ENCODE data around the gene TTC38.

The TTC38 gene

DNA sequence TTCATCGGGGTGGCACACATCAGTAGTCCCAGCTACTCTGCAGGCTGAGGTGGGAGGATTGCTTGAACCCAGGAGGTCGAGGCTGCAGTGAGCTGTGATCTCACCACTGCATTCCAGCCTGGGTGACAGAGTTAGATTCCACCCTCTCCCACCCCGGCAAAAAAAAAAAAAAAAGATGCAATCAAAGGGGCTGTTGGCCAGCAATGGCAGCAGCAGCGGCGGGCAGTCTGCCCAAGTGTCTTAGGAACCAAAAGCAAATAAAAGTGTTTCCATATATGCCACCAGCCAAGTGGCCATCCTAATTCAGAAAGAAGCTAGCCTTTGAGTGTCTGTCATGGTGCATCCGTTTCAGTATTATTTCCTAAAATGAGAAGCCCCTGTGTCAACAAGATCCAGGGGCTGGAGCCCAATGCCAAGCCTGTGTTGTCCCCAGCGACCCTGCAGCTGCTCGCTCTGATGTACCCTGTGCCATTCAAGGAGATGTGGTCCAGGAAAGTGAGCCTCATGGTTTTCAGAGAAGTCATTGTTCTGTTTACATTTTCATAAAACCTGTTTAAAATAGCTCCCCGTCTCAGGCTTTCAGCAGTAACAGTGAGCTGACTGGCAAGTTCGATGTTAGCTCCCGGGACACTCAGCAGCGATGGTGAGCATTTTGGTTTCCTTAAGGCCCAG is 30.2 kb upstream of the TTC38 start:
- no peaks in the 10 kb centered on the region for H3K9me3 ChIP-seq (replicated peaks; ENCODE audit: low read length)
- H3K4me2 ChIP-seq (ENCODE audit: low read length), result no peak overlapping the region
- H3K27me3 ChIP-seq (ENCODE audit: control insufficient read depth, insufficient read depth, low read length), result no peaks in the 10 kb centered on the region
- H3K36me3 ChIP-seq (ENCODE audit: insufficient read depth, low read length), result peaks cover 12% of the 10 kb centered on the region
- H3K9ac ChIP-seq (ENCODE audit: low read depth, low read length), result no peak overlapping the region
- no peak overlapping the region for H3K4me3 ChIP-seq (ENCODE audit: low read length)
- H3K4me1 ChIP-seq (ENCODE audit: control insufficient read depth, insufficient read depth, low read length), result peaks cover 11% of the 10 kb centered on the region

DNA sequence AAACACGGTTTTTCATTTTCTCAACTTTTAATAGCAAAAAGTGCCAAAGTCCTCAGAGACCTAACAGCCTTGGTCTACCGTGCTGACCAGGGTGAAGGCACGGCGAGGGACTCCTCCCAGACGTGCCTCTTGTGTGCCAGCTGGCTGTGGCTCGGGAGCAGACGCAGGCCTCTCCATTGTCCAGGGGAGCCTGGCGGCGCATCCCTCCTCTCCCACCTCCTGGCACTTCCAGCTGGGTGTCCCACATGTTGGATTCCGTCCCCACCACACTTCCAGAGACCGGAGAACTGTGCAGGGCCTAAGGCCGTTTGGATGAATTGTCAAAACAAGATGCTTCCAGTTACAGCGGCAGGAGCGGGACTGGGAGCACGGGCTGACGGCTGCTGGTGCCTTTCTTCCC is 29.3 kb upstream of the TTC38 start:
- Histone ChIP-seq H3K4me3 (ENCODE audit: low read length) (no peak overlapping the region), H3K9ac (ENCODE audit: low read depth, low read length) (no peak overlapping the region), H3K4me2 (ENCODE audit: low read length) (no peak overlapping the region), H3K27me3 (ENCODE audit: control insufficient read depth, insufficient read depth, low read length) (no peaks in the 10 kb centered on the region), H3K9me3 (replicated peaks; ENCODE audit: low read length) (no peaks in the 10 kb centered on the region), H3K36me3 (ENCODE audit: insufficient read depth, low read length) (peaks cover 12% of the 10 kb centered on the region), H3K4me1 (ENCODE audit: control insufficient read depth, insufficient read depth, low read length) (peaks cover 2% of the 10 kb centered on the region)

DNA sequence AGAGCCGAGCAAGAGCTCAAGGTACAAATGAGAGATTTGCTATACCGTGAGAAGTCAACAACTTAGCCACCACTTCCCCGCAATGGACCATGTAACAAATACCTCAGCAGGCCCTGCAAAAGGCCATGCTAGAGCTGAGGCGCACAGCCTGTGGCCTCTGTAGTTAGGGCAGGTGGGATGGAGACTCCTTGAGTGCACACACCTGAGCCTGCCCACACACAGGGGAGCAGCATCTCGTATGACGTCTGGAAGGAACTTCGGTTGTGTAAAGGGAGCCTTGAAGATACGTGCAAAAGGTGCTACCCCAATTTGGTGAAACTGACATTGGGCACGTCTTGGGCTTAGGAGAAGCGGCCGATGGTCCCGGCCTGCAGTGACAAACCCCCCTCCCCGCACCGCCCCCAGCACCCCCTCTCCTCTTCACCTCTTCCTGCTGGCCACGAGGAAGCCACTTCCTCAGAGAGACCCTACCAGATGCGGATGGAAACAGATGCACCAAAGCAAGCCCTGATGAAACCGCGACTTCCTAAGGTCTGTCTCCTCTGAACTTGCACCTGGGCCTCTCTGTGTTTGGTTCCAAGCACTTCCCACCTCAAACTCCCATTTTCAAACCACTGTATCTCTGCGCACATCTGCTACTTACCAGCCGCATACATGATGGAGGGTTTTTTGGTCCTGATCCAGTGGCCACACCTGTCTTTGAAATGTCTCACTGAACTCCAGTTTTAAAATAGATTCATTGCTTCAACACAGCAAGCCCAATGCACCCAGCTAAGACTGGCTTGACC is 28.4 kb upstream of the TTC38 start:
- peaks cover 13% of the 10 kb centered on the region for H3K36me3 ChIP-seq (ENCODE audit: insufficient read depth, low read length)

DNA sequence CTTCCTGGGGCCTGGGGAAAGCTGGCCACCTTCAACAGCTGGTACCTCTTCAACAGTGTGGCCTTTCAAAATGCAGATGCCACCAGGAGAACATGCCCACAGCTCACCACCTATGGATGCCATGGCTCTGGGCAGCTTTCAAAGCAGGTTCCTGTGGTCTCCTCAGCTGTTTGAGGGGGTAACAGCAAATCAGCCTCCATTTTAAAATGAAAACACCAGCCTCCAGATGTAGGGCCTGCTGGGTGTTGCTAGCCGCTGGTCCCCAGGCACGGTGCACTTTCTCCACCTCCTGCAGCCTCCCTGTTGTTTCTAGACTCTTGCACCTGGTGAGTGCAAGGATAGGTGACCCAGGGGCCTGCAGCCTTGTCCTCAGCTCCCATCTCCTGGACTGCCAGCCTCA is 27.7 kb upstream of the TTC38 start:
- Histone ChIP-seq H3K36me3 (ENCODE audit: insufficient read depth, low read length) (peaks cover 16% of the 10 kb centered on the region), H3K9me3 (replicated peaks; ENCODE audit: low read length) (no peaks in the 10 kb centered on the region), H3K4me3 (ENCODE audit: low read length) (no peak overlapping the region)

More for the DNA sequence above, 28.4 kb upstream of the TTC38 start:
- H3K4me3 ChIP-seq (ENCODE audit: low read length), result no peak overlapping the region
- H3K4me2 ChIP-seq (ENCODE audit: low read length), result no peak overlapping the region
- no peak overlapping the region for H3K9ac ChIP-seq (ENCODE audit: low read depth, low read length)
- no peaks in the 10 kb centered on the region for H3K9me3 ChIP-seq (replicated peaks; ENCODE audit: low read length)
- H3K4me1 ChIP-seq (ENCODE audit: control insufficient read depth, insufficient read depth, low read length), result no peaks in the 10 kb centered on the region
- no peaks in the 10 kb centered on the region for H3K27me3 ChIP-seq (ENCODE audit: control insufficient read depth, insufficient read depth, low read length)

DNA sequence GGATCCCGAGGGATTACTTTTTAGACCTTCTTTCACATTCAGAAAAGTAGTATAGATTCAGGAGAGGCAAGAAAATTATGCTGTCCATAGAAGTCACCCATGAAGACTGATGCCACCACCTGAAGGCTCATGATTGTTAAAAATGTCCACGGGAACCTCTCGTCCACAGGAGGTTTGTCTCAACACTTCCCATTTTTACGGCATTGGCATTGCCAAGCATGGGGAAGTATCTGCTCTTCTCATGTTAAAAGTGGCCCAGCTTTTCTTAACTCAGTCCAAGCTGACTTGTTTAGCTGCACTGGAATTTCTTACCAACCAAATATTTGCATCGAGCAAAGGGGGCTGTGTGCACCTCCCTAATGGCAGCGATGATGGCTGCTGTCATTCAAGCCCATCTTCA is 27.3 kb upstream of the TTC38 start:
- Histone ChIP-seq H3K36me3 (ENCODE audit: insufficient read depth, low read length) (peaks cover 11% of the 10 kb centered on the region), H3K4me3 (ENCODE audit: low read length) (no peak overlapping the region), H3K4me2 (ENCODE audit: low read length) (no peak overlapping the region), H3K9ac (ENCODE audit: low read depth, low read length) (no peak overlapping the region), H3K27me3 (ENCODE audit: control insufficient read depth, insufficient read depth, low read length) (no peaks in the 10 kb centered on the region), H3K4me1 (ENCODE audit: control insufficient read depth, insufficient read depth, low read length) (peaks cover 4% of the 10 kb centered on the region), H3K9me3 (replicated peaks; ENCODE audit: low read length) (no peaks in the 10 kb centered on the region)

More for the DNA sequence above, 27.7 kb upstream of the TTC38 start:
- Histone ChIP-seq H3K9ac (ENCODE audit: low read depth, low read length) (no peak overlapping the region), H3K4me2 (ENCODE audit: low read length) (no peak overlapping the region), H3K27me3 (ENCODE audit: control insufficient read depth, insufficient read depth, low read length) (no peaks in the 10 kb centered on the region), H3K4me1 (ENCODE audit: control insufficient read depth, insufficient read depth, low read length) (no peaks in the 10 kb centered on the region)

DNA sequence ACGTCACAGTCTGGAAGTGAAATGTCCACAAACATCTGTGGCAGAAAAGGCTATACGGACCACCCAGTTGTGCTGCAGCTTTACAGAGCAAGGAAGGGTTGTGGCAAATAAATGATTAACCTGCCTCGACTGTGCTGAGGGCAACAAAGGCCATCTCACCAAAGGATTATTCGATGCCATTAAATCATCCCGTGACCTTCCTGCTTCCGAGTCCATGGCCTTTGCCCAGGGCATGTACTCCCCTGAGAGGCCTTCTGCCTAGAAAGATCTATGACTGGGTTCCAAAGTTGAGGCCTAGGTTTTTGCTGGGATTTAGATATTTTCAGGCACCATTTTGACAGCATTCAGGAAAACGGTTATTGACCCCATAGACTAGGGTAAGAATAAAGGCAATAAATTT is 26.9 kb upstream of the TTC38 start:
- H3K4me2 ChIP-seq (ENCODE audit: low read length), result no peak overlapping the region
- H3K27me3 ChIP-seq (ENCODE audit: control insufficient read depth, insufficient read depth, low read length), result no peaks in the 10 kb centered on the region
- peaks cover 8% of the 10 kb centered on the region for H3K4me1 ChIP-seq (ENCODE audit: control insufficient read depth, insufficient read depth, low read length)
- H3K9ac ChIP-seq (ENCODE audit: low read depth, low read length), result no peak overlapping the region
- no peaks in the 10 kb centered on the region for H3K9me3 ChIP-seq (replicated peaks; ENCODE audit: low read length)
- peaks cover 11% of the 10 kb centered on the region for H3K36me3 ChIP-seq (ENCODE audit: insufficient read depth, low read length)
- no peak overlapping the region for H3K4me3 ChIP-seq (ENCODE audit: low read length)

DNA sequence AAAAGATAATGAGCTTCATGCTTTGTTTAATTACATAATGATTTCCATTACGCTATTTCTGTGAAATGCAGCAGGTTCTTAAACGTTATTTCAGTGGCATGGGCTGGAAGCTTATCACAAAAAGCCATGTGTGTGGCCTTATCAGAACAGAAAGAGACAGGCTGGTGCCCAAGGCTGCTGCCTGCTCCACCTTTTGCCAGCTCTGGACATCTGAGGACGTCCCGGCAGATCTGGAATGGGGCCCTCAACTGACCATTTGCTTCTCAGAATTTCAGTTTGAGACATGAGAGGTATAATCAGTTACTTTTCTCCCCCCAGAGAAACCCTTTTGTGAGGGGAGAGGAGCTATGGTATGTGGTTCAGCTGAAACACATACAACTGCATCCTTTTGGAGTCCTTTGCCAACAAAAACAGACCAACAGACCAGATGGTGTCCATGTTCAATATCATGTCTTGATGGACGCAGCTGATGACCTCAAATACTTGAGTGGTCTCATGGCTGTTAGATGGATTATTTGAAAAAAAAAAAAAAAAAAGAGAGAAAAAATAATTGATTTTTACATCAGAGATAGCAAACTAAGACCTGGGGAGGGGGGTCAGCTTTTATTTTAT is 26.3 kb upstream of the TTC38 start:
- peaks cover 9% of the 10 kb centered on the region for H3K4me1 ChIP-seq (ENCODE audit: control insufficient read depth, insufficient read depth, low read length)
- H3K9ac ChIP-seq (ENCODE audit: low read depth, low read length), result no peak overlapping the region
- no peak overlapping the region for H3K4me3 ChIP-seq (ENCODE audit: low read length)
- H3K27me3 ChIP-seq (ENCODE audit: control insufficient read depth, insufficient read depth, low read length), result no peaks in the 10 kb centered on the region
- peaks cover 13% of the 10 kb centered on the region for H3K36me3 ChIP-seq (ENCODE audit: insufficient read depth, low read length)
- H3K9me3 ChIP-seq (replicated peaks; ENCODE audit: low read length), result no peaks in the 10 kb centered on the region
- H3K4me2 ChIP-seq (ENCODE audit: low read length), result no peak overlapping the region

DNA sequence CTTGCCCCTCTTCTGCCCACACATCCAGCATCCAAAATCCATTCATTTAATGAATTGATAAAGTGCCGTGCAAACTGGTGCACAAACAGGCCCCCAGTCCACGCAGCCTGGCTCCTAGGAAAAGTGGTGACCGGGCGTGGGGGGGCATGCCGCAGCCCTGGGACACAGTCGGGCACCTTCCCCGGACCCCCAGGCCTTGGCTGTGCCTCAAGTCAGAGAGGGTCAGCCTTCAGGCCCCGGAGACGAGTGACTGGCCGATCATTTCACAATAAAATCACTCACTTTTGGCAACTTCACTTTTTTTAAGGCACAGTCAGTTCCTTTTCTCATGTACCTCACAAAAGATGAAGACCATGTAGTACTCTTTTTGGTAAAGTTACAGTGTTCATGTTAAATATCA is 25.7 kb upstream of the TTC38 start:
- H3K4me2 ChIP-seq (ENCODE audit: low read length), result no peak overlapping the region
- no peaks in the 10 kb centered on the region for H3K27me3 ChIP-seq (ENCODE audit: control insufficient read depth, insufficient read depth, low read length)
- no peaks in the 10 kb centered on the region for H3K9me3 ChIP-seq (replicated peaks; ENCODE audit: low read length)
- peaks cover 9% of the 10 kb centered on the region for H3K4me1 ChIP-seq (ENCODE audit: control insufficient read depth, insufficient read depth, low read length)
- H3K4me3 ChIP-seq (ENCODE audit: low read length), result no peak overlapping the region
- no peak overlapping the region for H3K9ac ChIP-seq (ENCODE audit: low read depth, low read length)
- H3K36me3 ChIP-seq (ENCODE audit: insufficient read depth, low read length), result peaks cover 16% of the 10 kb centered on the region

DNA sequence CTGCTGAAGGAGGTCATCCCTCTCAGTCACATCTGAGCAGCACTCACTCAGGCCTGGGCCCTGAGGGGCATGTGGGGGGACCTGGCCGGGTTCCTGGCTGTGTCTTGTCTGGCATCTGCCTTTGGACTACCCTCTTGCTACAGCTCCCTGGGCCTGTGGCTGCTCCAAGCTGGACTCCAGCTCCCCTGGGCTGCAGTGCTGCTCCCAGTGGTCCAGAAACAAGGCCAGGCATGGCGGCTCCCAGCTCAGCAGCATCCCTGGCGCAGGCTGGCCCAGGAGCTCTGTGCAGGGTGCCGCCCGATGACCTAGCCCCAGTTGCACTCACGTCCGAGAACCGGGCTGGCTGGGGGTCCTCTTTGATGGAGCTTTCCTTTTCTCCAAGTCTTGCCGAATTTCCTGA is 23.0 kb upstream of the TTC38 start:
- Histone ChIP-seq H3K9ac (ENCODE audit: low read depth, low read length) (no peak overlapping the region), H3K4me2 (ENCODE audit: low read length) (no peak overlapping the region), H3K4me1 (ENCODE audit: control insufficient read depth, insufficient read depth, low read length) (peaks cover 14% of the 10 kb centered on the region), H3K4me3 (ENCODE audit: low read length) (no peak overlapping the region), H3K9me3 (replicated peaks; ENCODE audit: low read length) (no peaks in the 10 kb centered on the region), H3K36me3 (ENCODE audit: insufficient read depth, low read length) (peaks cover 10% of the 10 kb centered on the region), H3K27me3 (ENCODE audit: control insufficient read depth, insufficient read depth, low read length) (no peaks in the 10 kb centered on the region)

DNA sequence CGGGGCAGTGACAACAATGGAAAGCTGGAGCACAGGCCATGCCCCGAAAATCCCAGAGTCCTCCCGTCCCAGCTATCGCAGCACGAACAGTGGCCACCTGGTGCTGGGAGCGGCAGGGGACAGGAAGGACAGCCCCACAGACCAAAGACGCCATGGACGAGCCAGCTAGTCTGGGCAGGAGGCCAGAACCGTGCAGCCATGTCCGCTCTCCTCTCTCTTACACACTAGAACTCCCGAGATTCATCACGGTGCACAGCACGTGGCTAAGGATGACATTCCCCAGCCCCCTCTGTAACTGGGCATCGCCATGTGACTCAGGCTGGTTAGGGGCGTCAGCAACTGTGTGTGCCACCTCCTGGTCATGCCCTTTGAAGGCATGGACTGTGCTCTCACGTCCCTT is 22.3 kb upstream of the TTC38 start:
- peaks cover 10% of the 10 kb centered on the region for H3K36me3 ChIP-seq (ENCODE audit: insufficient read depth, low read length)
- H3K9me3 ChIP-seq (replicated peaks; ENCODE audit: low read length), result no peaks in the 10 kb centered on the region
- H3K4me1 ChIP-seq (ENCODE audit: control insufficient read depth, insufficient read depth, low read length), result peaks cover 17% of the 10 kb centered on the region
- H3K4me3 ChIP-seq (ENCODE audit: low read length), result no peak overlapping the region
- H3K9ac ChIP-seq (ENCODE audit: low read depth, low read length), result no peak overlapping the region
- H3K27me3 ChIP-seq (ENCODE audit: control insufficient read depth, insufficient read depth, low read length), result no peaks in the 10 kb centered on the region
- no peak overlapping the region for H3K4me2 ChIP-seq (ENCODE audit: low read length)

DNA sequence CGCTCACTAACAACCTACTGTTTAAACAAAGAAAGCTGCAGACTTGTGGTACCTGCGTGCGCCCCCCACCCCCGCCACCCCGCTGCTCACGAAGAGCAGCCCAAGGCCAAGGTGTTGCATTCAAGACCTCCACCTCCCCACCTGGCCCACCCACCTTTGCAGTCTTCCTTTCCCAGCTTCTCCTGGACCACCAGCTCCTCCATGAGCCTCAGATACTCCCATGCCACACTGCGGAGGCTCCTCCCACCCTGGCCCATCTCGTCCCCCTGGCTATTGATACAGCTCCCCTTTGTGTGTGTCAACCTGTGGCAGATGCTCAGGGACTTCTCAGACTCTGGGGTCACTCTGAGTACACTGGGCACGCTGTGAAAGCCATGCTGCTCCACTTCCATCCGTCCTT is 21.6 kb upstream of the TTC38 start:
- H3K4me2 ChIP-seq (ENCODE audit: low read length), result no peak overlapping the region
- H3K27me3 ChIP-seq (ENCODE audit: control insufficient read depth, insufficient read depth, low read length), result no peaks in the 10 kb centered on the region
- no peaks in the 10 kb centered on the region for H3K9me3 ChIP-seq (replicated peaks; ENCODE audit: low read length)
- peaks cover 10% of the 10 kb centered on the region for H3K36me3 ChIP-seq (ENCODE audit: insufficient read depth, low read length)
- H3K4me1 ChIP-seq (ENCODE audit: control insufficient read depth, insufficient read depth, low read length), result peaks cover 24% of the 10 kb centered on the region
- H3K4me3 ChIP-seq (ENCODE audit: low read length), result no peak overlapping the region
- no peak overlapping the region for H3K9ac ChIP-seq (ENCODE audit: low read depth, low read length)

Data from skeletal muscle satellite cell (primary cell).